GM06990 (cell line): ENCODE data around the gene TPSG1.

Experiments
- DNase-seq: peaks from one replicate; pipeline ENCODE4 v3.0.0-alpha.2; 2011; ENCODE audit not compliant: insufficient read length; ENCODE audit errors: extremely low read depth
- H3K27me3 ChIP-seq: replicated peaks from 2 replicates; pipeline ENCODE4 v1.6.0; 2011; ENCODE audit warnings: low read length; ENCODE audit not compliant: control insufficient read depth, insufficient read depth
- H3K36me3 ChIP-seq: 2 replicates; pipeline ENCODE4 v1.5.1; 2011; ENCODE audit warnings: low read length; ENCODE audit not compliant: control insufficient read depth, insufficient read depth
- H3K4me3 ChIP-seq: replicated peaks from 2 replicates; pipeline ENCODE4 v1.5.1; 2011; ENCODE audit warnings: low read depth, mild to moderate bottlenecking, control low read depth, low read length
- TF ChIP-seq, protein P1 (sequence below): IDR thresholded peaks from 2 replicates; pipeline ENCODE4 v1.5.1; 2011; ENCODE audit warnings: low read length, control low read depth, mild to moderate bottlenecking, inconsistent platforms; ENCODE audit not compliant: insufficient read depth, poor library complexity, severe bottlenecking

The TPSG1 gene

DNA sequence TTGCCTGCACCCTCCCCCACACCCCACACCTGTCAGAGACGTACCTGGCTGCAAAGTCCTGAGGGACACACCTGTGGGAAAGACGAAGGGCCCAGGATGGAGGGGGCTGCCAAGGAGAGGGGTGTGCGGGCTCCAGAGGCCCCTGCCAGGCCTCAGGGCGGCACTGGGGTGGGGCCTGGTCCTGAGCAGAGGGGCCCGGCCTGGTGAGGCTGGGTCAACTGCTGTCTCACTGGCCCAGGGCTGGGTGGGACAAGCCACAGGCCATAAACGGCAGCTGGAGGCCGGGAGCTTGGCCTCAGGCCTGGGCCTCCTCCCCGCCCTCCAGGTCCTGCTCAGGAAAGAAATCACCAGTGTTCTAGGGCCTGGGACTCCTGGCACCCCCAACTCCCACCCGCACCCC is 510 bp downstream of the TPSG1 start:
- Histone ChIP-seq H3K36me3 (no peaks in the 10 kb centered on the region), H3K27me3 (no peaks in the 10 kb centered on the region), H3K4me3 (no peak overlapping the region)
- TF ChIP-seq, protein P1, sequence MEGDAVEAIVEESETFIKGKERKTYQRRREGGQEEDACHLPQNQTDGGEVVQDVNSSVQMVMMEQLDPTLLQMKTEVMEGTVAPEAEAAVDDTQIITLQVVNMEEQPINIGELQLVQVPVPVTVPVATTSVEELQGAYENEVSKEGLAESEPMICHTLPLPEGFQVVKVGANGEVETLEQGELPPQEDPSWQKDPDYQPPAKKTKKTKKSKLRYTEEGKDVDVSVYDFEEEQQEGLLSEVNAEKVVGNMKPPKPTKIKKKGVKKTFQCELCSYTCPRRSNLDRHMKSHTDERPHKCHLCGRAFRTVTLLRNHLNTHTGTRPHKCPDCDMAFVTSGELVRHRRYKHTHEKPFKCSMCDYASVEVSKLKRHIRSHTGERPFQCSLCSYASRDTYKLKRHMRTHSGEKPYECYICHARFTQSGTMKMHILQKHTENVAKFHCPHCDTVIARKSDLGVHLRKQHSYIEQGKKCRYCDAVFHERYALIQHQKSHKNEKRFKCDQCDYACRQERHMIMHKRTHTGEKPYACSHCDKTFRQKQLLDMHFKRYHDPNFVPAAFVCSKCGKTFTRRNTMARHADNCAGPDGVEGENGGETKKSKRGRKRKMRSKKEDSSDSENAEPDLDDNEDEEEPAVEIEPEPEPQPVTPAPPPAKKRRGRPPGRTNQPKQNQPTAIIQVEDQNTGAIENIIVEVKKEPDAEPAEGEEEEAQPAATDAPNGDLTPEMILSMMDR, result no peak
- no peak for DNase-seq

DNA sequence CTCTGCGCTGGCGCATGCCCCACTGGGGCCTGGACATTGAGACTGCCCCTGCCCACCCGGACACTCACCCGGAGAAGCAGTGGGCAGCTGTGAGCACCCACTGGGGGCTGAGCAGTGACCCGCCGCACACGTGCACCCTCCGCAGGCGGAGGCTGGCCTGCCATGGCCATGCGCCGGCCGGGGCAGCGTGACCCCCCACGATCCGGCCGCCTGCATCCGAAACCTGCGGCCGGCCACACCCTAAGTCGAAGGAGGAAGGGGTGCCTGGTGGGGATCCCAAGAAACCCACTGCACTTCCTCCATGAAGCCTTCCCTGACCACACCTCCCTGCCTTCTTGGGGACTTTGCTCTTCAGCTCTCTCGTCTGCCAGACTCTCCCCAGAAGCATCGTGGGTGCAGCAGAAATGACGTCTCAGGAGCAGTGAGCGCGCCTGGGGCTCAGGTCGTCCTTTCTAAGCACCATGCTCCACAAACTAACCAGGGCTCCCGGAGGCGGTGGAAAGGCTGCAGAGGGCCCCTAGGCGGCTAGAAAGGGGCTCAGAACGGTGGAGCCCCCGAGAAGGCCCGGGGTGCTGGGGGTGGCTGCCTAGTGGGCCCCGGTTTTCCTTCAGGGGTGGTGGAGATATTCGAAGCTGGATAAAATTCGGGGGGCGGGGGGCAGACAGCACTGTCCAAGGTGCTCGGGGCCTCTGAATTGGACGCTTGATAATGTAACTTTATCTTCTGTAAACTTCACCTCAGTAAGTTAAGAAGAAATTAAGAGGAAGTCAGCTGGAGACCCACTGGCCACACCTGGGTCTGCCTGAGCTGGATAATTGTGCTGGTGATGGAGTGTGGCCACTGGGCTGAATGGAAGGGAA is 1.5 kb downstream of the TPSG1 start:
- Histone ChIP-seq H3K36me3 (no peaks in the 10 kb centered on the region), H3K27me3 (no peaks in the 10 kb centered on the region), H3K4me3 (no peak overlapping the region)
- DNase-seq, result no peak
- TF ChIP-seq, protein P1, result no peak

DNA sequence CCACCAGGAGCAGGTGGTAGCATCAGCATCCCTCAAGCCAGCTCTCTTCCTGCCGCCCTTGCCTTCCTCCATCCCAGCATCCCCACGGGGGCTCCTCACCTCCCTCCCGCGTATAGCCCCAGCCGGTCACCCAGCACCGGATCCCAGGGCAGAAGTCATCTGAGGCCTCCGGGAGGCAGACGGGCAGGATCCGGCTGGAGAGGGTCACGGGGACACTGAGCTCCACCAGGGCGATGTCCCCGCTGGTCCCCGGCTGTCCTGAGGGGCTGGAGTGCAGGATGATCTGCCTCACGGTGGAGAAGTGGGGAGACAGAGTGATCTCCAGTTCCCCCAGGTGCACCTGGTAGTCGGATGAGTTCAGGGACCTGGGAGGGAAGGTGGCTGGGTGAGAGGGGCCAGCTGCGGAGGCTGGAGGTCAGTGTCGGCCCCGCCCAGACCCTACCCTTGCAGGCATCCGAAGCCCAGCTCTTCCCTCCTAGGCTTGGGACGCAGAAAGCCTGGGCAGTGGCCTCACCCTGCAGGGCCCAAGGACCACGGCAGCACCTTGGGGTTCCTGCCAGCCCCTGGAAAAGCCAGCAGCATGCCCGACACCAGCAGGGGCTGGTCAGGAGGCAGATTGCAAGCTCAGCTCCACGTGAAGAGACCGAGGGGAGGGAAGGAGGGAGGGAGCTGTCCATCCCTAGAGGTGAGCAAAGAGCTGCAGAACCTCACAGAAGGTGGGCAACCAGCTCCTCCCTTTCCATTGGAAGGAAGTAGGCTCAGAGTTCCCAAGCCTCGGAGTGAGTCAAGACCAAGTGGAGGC is 2.3 kb downstream of the TPSG1 start:
- TF ChIP-seq, protein P1, result no peak
- no peak for DNase-seq

DNA sequence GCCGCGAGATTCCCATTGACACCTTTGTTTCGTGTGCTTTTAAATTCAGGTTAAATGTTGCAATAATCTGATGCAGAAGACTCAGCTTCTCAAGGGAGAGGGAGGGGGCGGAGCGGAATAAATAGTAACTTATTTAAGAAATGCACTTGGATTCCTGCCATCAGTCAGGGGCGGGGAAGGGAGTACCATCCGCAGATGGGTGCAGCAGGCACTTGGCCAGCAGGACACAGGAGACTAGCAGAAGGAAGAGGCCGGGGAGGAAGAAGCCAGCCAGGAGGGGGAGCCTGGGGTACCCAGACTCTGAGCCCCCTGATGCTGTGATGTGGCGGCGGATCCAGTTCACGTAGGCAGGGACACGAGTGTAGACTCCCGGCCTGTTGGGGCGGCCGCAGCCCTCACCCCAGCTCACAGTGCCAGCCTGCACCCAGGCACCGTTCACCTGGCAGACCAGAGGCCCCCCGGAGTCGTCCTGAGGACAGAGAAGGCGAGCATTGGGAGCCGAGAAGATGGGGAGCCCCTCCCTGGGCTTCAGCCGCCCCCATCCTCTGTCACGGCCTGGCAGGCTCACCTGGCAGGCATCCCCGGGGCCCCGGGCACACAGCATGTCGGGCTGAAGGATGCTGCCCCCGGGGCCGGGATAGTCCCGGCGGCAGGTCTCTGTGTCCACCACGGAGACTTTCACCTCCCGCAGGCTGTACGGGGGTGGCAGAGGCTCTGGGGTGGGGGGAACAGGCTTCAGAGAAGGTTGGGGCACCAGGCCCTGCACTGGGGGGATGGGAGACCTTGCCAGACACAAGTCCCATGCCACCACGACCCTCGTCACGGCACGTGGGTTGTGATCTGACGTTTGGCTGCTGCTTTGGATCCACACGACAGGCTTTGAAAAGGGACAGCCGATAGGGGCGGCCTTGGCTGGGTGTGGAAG is 3.2 kb downstream of the TPSG1 start:
- no peak for DNase-seq
- H3K27me3 ChIP-seq, result no peaks in the 10 kb centered on the region
- H3K36me3 ChIP-seq, result no peaks in the 10 kb centered on the region
- no peak overlapping the region for H3K4me3 ChIP-seq
- TF ChIP-seq, protein P1, result no peak

More for the DNA sequence above, 2.3 kb downstream of the TPSG1 start:
- H3K27me3 ChIP-seq, result no peaks in the 10 kb centered on the region
- no peaks in the 10 kb centered on the region for H3K36me3 ChIP-seq
- H3K4me3 ChIP-seq, result no peak overlapping the region

DNA sequence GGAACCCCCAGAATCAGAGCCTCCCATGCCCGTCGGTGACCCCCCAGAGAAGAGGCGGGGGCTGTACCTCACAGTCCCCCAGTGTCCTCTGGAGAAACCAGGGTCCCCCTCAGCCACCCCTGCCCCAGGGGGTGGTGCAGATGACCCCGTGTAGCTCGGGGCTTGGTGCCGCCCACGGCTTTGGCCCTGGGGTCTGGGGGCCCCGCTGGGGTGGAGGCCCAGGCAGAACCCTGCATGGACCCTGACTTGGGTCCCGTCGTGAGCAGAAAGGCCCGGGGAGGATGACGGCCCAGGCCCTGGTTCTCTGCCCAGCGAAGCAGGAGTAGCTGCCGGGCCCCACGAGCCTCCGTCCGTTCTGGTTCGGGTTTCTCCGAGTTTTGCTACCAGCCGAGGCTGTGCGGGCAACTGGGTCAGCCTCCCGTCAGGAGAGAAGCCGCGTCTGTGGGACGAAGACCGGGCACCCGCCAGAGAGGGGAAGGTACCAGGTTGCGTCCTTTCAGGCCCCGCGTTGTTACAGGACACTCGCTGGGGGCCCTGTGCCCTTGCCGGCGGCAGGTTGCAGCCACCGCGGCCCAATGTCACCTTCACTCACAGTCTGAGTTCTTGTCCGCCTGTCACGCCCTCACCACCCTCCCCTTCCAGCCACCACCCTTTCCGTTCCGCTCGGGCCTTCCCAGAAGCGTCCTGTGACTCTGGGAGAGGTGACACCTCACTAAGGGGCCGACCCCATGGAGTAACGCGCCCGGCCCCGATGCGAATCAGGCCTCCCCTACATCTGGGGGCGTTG is 4.0 kb downstream of the TPSG1 start:
- TF ChIP-seq, protein P1, result no peak
- H3K4me3 ChIP-seq, result no peak overlapping the region
- no peak for DNase-seq
- H3K27me3 ChIP-seq, result no peaks in the 10 kb centered on the region
- H3K36me3 ChIP-seq, result no peaks in the 10 kb centered on the region
